ENCODE results near the gene OR5H6.

GRCh38 chr3:98242155-98242554, 21.9 kb upstream of the OR5H6 start:
- TF ChIP-seq CTCF (IDR thresholded peaks at IDR 0.05; ENCODE audit: low read depth, low read length, missing input control): no peak
- no peak for TF ChIP-seq RAD21 (IDR thresholded peaks at IDR 0.05)
- TF ChIP-seq SP1 (IDR thresholded peaks at IDR 0.05): no peak
- no peak for TF ChIP-seq JUND (IDR thresholded peaks at IDR 0.05)

All from liver (tissue), 3 donors.